H9 (cell line): ENCODE measurements around the gene MGME1. TPM values are rescaled to one million over a fixed set of nuclear protein-coding genes. Genes with fewer than 3 reads are reported as not detected.

Source experiments
- DNase-seq: peaks from one replicate; pipeline ENCODE4 v3.0.0-alpha.2; 2017
- H2AFZ ChIP-seq: one replicate; pipeline ENCODE4 v1.6.1; 2013; ENCODE audit warnings: mild to moderate bottlenecking, low read length, control low read depth, moderate library complexity
- H2AK5ac ChIP-seq: 2 replicates; pipeline ENCODE4 v1.6.1; 2013; ENCODE audit warnings: low read length, control low read depth, mixed read lengths; ENCODE audit not compliant: insufficient read length
- H2BK120ac ChIP-seq: one replicate; pipeline ENCODE4 v1.6.1; 2013; ENCODE audit warnings: low read depth, mild to moderate bottlenecking, low read length, control low read depth, inconsistent platforms; ENCODE audit not compliant: poor library complexity, severe bottlenecking
- H2BK12ac ChIP-seq: 2 replicates; pipeline ENCODE4 v1.6.1; 2013; ENCODE audit warnings: low read length, control low read depth, mixed read lengths, low read depth; ENCODE audit not compliant: insufficient read length
- H2BK15ac ChIP-seq: 2 replicates; pipeline ENCODE4 v1.6.1; 2013; ENCODE audit warnings: low read depth, low read length, control low read depth
- H2BK20ac ChIP-seq: one replicate; pipeline ENCODE4 v1.6.1; 2013; ENCODE audit warnings: low read depth, mild to moderate bottlenecking, low read length, control low read depth, inconsistent platforms; ENCODE audit not compliant: poor library complexity, severe bottlenecking
- H2BK5ac ChIP-seq: 2 replicates; pipeline ENCODE4 v1.6.1; 2013; ENCODE audit warnings: low read length, control low read depth, mixed read lengths; ENCODE audit not compliant: insufficient read length
- H3K14ac ChIP-seq: 2 replicates; pipeline ENCODE4 v1.6.1; 2013; ENCODE audit warnings: low read length, control low read depth; ENCODE audit not compliant: insufficient read depth
- H3K18ac ChIP-seq: 2 replicates; pipeline ENCODE4 v1.6.1; 2013; ENCODE audit warnings: low read depth, mild to moderate bottlenecking, mixed read lengths, low read length, control low read depth; ENCODE audit not compliant: insufficient read length
- H3K23ac ChIP-seq: 2 replicates; pipeline ENCODE4 v1.6.1; 2013; ENCODE audit warnings: low read length, control low read depth, mixed read lengths, low read depth; ENCODE audit not compliant: insufficient read length
- H3K23me2 ChIP-seq: 2 replicates; pipeline ENCODE4 v1.6.1; 2013; ENCODE audit warnings: low read depth, mild to moderate bottlenecking, mixed read lengths, low read length, control low read depth; ENCODE audit not compliant: insufficient read length, poor library complexity, severe bottlenecking
- H3K27ac ChIP-seq: 2 replicates; pipeline ENCODE4 v1.5.1; 2013; ENCODE audit warnings: low read length, control low read depth, mixed read lengths, low read depth; ENCODE audit not compliant: insufficient read length
- H3K27me3 ChIP-seq: 2 replicates; pipeline ENCODE4 v1.6.1; 2013; ENCODE audit warnings: low read length, control low read depth, inconsistent platforms; ENCODE audit not compliant: insufficient read depth
- H3K4ac ChIP-seq: 2 replicates; pipeline ENCODE4 v1.6.1; 2013; ENCODE audit warnings: low read depth, mild to moderate bottlenecking, control low read depth, inconsistent platforms, low read length, moderate library complexity
- H3K4me1 ChIP-seq: 2 replicates; pipeline ENCODE4 v1.6.1; 2013; ENCODE audit warnings: low read length, control low read depth, inconsistent platforms; ENCODE audit not compliant: insufficient read depth
- H3K4me2 ChIP-seq: 2 replicates; pipeline ENCODE4 v1.6.1; 2013; ENCODE audit warnings: low read length, control low read depth, mixed read lengths; ENCODE audit not compliant: insufficient read length, insufficient read depth
- H3K56ac ChIP-seq: 2 replicates; pipeline ENCODE4 v1.6.1; 2013; ENCODE audit warnings: low read depth, mild to moderate bottlenecking, mixed read lengths, low read length, control low read depth; ENCODE audit not compliant: insufficient read length
- H3K79me1 ChIP-seq: 2 replicates; pipeline ENCODE4 v1.6.1; 2013; ENCODE audit warnings: low read depth, mild to moderate bottlenecking, moderate library complexity, low read length, control low read depth, inconsistent platforms; ENCODE audit not compliant: insufficient read depth, poor library complexity, severe bottlenecking
- H3K79me2 ChIP-seq: 2 replicates; pipeline ENCODE4 v1.6.1; 2013; ENCODE audit warnings: low read length, control low read depth, inconsistent platforms; ENCODE audit not compliant: insufficient read depth
- H3K9ac ChIP-seq: 2 replicates; pipeline ENCODE4 v1.6.1; 2013; ENCODE audit warnings: low read length, control low read depth, mixed read lengths; ENCODE audit not compliant: insufficient read length; ENCODE audit errors: extremely low read depth
- H3K9me3 ChIP-seq: one replicate; pipeline ENCODE4 v1.6.1; 2013; ENCODE audit warnings: low read depth, low read length, inconsistent platforms; ENCODE audit not compliant: control insufficient read depth
- H3T11ph ChIP-seq: one replicate; pipeline ENCODE4 v1.6.1; 2013; ENCODE audit warnings: mild to moderate bottlenecking, low read length, control low read depth, inconsistent platforms
- H4K20me1 ChIP-seq: one replicate; pipeline ENCODE4 v1.6.1; 2013; ENCODE audit not compliant: control insufficient read depth, insufficient read length, insufficient read depth
- H4K5ac ChIP-seq: 2 replicates; pipeline ENCODE4 v1.6.1; 2013; ENCODE audit warnings: low read depth, mild to moderate bottlenecking, mixed read lengths, low read length, control low read depth; ENCODE audit not compliant: insufficient read length
- H4K8ac ChIP-seq: replicated peaks from 2 replicates; pipeline ENCODE4 v1.6.1; 2013; ENCODE audit warnings: low read length, control low read depth, mixed read lengths, low read depth; ENCODE audit not compliant: insufficient read length
- H4K91ac ChIP-seq: 2 replicates; pipeline ENCODE4 v1.6.1; 2013; ENCODE audit warnings: low read depth, mild to moderate bottlenecking, moderate library complexity, mixed read lengths, low read length, control low read depth; ENCODE audit not compliant: insufficient read length
- H3K27ac Mint-ChIP-seq, 3 experiments: 2 replicates in 2 of 3; 3 replicates in 1 of 3; pipeline ENCODE4 v1.8.0; 2020 to 2021; ENCODE audit warnings: mixed read lengths in 3 of 3, mild to moderate bottlenecking in 1 of 3, moderate library complexity in 1 of 3
- H3K27me3 Mint-ChIP-seq: 2 replicates; pipeline ENCODE4 v1.8.0; 2021; ENCODE audit warnings: low read depth, mild to moderate bottlenecking, moderate library complexity, mixed read lengths
- H3K36me3 Mint-ChIP-seq, 3 experiments: 2 replicates in 2 of 3; 3 replicates in 1 of 3; pipeline ENCODE4 v1.8.0; 2020 to 2021; ENCODE audit warnings: low read depth in 3 of 3, mixed read lengths in 3 of 3; ENCODE audit not compliant: insufficient read depth in 1 of 3
- H3K4me1 Mint-ChIP-seq, 2 experiments: 2 replicates each; pipeline ENCODE4 v1.8.0; 2020; ENCODE audit warnings: mixed read lengths in 2 of 2
- H3K4me3 Mint-ChIP-seq, 2 experiments: 2 replicates in 1 of 2; 3 replicates in 1 of 2; pipeline ENCODE4 v1.8.0; 2020 to 2021; ENCODE audit warnings: mild to moderate bottlenecking in 2 of 2, mixed read lengths in 2 of 2, moderate library complexity in 1 of 2
- H3K9me3 Mint-ChIP-seq, 2 experiments: 2 replicates in 1 of 2; 3 replicates in 1 of 2; pipeline ENCODE4 v1.8.0; 2020; ENCODE audit warnings: mild to moderate bottlenecking in 2 of 2, mixed read lengths in 2 of 2, moderate library complexity in 1 of 2
- CTCF ChIP-seq: fragments of 200-600 bp; sonication (generic); conservative IDR thresholded peaks from 3 replicates; pipeline ENCODE4 v1.8.0; 2021; ENCODE audit warnings: antibody characterized with exemption, mild to moderate bottlenecking
- WGBS: extraction: QIAGEN DNeasy Blood & Tissue Kit; methylation state at CpG from one replicate; pipeline ENCODE4 v1.1.7; 2013; ENCODE audit warnings: missing lambda C conversion rate, low lambda C conversion rate, mixed read lengths; ENCODE audit not compliant: insufficient read length; ENCODE audit errors: extremely low coverage; 5-methylcytosine and 5-hydroxymethylcytosine counted together
- total RNA-seq: library from RNA; stranded (reverse); gene quantifications from 2 replicates; pipeline ENCODE4 v1.2.1, GENCODE V29; 2021

MGME1 gene
- total RNA-seq, 1 experiment from 2014 or later, result 48.9 TPM

GRCh38 chr20:17919149-17919548, 49.7 kb upstream of the MGME1 start:
- Histone ChIP-seq H3T11ph (no peak overlapping the region), H2BK20ac (no peak overlapping the region), H4K8ac (no peak overlapping the region), H2BK12ac (no peak overlapping the region), H3K23ac (no peak overlapping the region), H2BK120ac (no peak overlapping the region), H4K20me1 (no peaks in the 10 kb centered on the region), H4K91ac (no peak overlapping the region), H3K9me3 (no peaks in the 10 kb centered on the region), H3K27me3 (no peaks in the 10 kb centered on the region), H2BK15ac (no peak overlapping the region), H3K23me2 (no peaks in the 10 kb centered on the region), H2AFZ (no peak overlapping the region), H3K14ac (no peak overlapping the region), H3K18ac (no peak overlapping the region), H2BK5ac (no peak overlapping the region), H3K27ac (no peak overlapping the region), H3K4ac (no peak overlapping the region), H3K79me1 (no peaks in the 10 kb centered on the region), H4K5ac (no peak overlapping the region), H3K9ac (no peak overlapping the region), H3K79me2 (no peaks in the 10 kb centered on the region), H2AK5ac (no peak overlapping the region), H3K4me2 (no peak overlapping the region), H3K4me1 (no peaks in the 10 kb centered on the region), H3K56ac (no peak overlapping the region)
- no peak for DNase-seq
- no peak for TF ChIP-seq CTCF
- no CpG with 5 or more reads among the region's 8 CpGs for WGBS
- H3K27ac Mint-ChIP-seq, result no peak overlapping the region
- H3K36me3 Mint-ChIP-seq, result no peaks in the 10 kb centered on the region
- H3K4me3 Mint-ChIP-seq, result no peak overlapping the region
- H3K4me1 Mint-ChIP-seq, result peaks cover 6 to 7% of the 10 kb centered on the region in 2 experiments
- no peaks in the 10 kb centered on the region for H3K9me3 Mint-ChIP-seq
- H3K27me3 Mint-ChIP-seq, result peaks cover 2% of the 10 kb centered on the region
